Thyroid gland (tissue), 4 donors: Measurements from ENCODE around the gene FRMD4B. TPM values are rescaled to one million over a fixed set of nuclear protein-coding genes. Genes with fewer than 3 reads are reported as not detected.
A peak's percentile ranks its signal among the peaks of the same experiment; 100 is the strongest.

Source experiments
- DNase-seq, 2 donors: peaks; one replicate each; pipeline ENCODE4 v3.0.0-alpha.2; 2019
- H3K27ac ChIP-seq, 3 donors: fragments of 200-600 bp; sonication (generic); 1 replicate in 2 of 3; 2 replicates in 1 of 3; pipeline ENCODE4 v1.5.1; 2016 to 2019; ENCODE audit warnings: mild to moderate bottlenecking in 1 of 3, moderate library complexity in 1 of 3
- H3K27me3 ChIP-seq: fragments of 200-600 bp; sonication (generic); one replicate; pipeline ENCODE4 v1.5.1; 2019
- H3K36me3 ChIP-seq, 2 donors: fragments of 200-600 bp; sonication (generic); one replicate each; pipeline ENCODE4 v1.5.1; 2016 to 2019
- H3K4me1 ChIP-seq, 2 donors: fragments of 200-600 bp; sonication (generic); one replicate each; pipeline ENCODE4 v1.5.1; 2017 to 2019
- H3K4me3 ChIP-seq, 3 donors: fragments of 200-600 bp; sonication (generic); replicated peaks in 1 of 3; 1 replicate in 2 of 3; 2 replicates in 1 of 3; pipeline ENCODE4 v1.5.1; 2016; ENCODE audit warnings: mild to moderate bottlenecking in 1 of 3
- H3K9me3 ChIP-seq: fragments of 200-600 bp; sonication (generic); one replicate; pipeline ENCODE4 v1.5.1; 2017
- POLR2A ChIP-seq, 2 donors: fragments of 450-650 bp; IDR thresholded peaks; one replicate each; pipeline ENCODE4 v1.6.1; 2017; ENCODE audit warnings: antibody characterized with exemption in 2 of 2, mild to moderate bottlenecking in 2 of 2, moderate library complexity in 1 of 2
- WGBS, 2 donors: methylation state at CpG; one replicate each; pipeline ENCODE4 v1.1.5; 2017; 5-methylcytosine and 5-hydroxymethylcytosine counted together
- intact Hi-C: fragments of 100-400 bp; cut with DNase I; formaldehyde crosslinking; loops from one replicate; pipeline ENCODE4 v1.15.1; 2023
- total RNA-seq, 4 donors: library from RNA; depleted of rRNA; stranded (reverse); fragments of >200 nt; gene quantifications; one replicate each; pipeline ENCODE4 v1.2.3, GENCODE V29; 2016
- TF ChIP-seq, protein P1 (sequence below), 6 experiments: fragments of 200-600 bp in 3 of 6; fragments of 450-650 bp in 3 of 6; sonication (generic) in 3 of 6; IDR thresholded peaks; one replicate each; pipeline ENCODE4 v1.5.1; 2016 to 2019; ENCODE audit warnings: antibody characterized with exemption in 6 of 6, mild to moderate bottlenecking in 2 of 6, inconsistent platforms in 1 of 6, moderate library complexity in 1 of 6

Gene FRMD4B
- total RNA-seq, 4 donors from 2014 or later = 109 to 224 (median 161) TPM

- TF ChIP-seq, protein P1, sequence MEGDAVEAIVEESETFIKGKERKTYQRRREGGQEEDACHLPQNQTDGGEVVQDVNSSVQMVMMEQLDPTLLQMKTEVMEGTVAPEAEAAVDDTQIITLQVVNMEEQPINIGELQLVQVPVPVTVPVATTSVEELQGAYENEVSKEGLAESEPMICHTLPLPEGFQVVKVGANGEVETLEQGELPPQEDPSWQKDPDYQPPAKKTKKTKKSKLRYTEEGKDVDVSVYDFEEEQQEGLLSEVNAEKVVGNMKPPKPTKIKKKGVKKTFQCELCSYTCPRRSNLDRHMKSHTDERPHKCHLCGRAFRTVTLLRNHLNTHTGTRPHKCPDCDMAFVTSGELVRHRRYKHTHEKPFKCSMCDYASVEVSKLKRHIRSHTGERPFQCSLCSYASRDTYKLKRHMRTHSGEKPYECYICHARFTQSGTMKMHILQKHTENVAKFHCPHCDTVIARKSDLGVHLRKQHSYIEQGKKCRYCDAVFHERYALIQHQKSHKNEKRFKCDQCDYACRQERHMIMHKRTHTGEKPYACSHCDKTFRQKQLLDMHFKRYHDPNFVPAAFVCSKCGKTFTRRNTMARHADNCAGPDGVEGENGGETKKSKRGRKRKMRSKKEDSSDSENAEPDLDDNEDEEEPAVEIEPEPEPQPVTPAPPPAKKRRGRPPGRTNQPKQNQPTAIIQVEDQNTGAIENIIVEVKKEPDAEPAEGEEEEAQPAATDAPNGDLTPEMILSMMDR (IDR thresholded peaks at IDR 0.05) = no peak
- no peak for TF ChIP-seq POLR2A (IDR thresholded peaks at IDR 0.05)
- H3K9me3 ChIP-seq = no peaks in the 10 kb centered on the region
- H3K27ac ChIP-seq = peak overlapping the region; percentile 4 to 61 (median 10)
- WGBS, 2 donors = 52% methylated on average over 17 of the region's 17 CpGs
- H3K36me3 ChIP-seq = no peaks in the 10 kb centered on the region
- H3K4me3 ChIP-seq = no peak overlapping the region
- H3K27me3 ChIP-seq = no peaks in the 10 kb centered on the region
- intact Hi-C loops = no loop called here
- DNase-seq = peak; percentile 85 to 90
- H3K4me1 ChIP-seq = peaks cover 10 to 27% of the 10 kb centered on the region in 2 donors
These were observed 15.6 kb downstream of the FRMD4B start for GRCh38 chr3:69370156-69370883.

GRCh38 chr3:69368129-69368741 lies 17.7 kb downstream of the FRMD4B start:
- H3K27ac ChIP-seq = peak overlapping the region in 2 of 3 donors; percentile 42 to 61
- H3K4me1 ChIP-seq = peaks cover 10 to 28% of the 10 kb centered on the region in 2 donors
- 73 to 81% methylated on average over 5 of the region's 5 CpGs for WGBS, 2 donors
- no peaks in the 10 kb centered on the region for H3K27me3 ChIP-seq
- TF ChIP-seq POLR2A (IDR thresholded peaks at IDR 0.05) = peak in 1 of 2 donors; percentile 25
- TF ChIP-seq, protein P1 (IDR thresholded peaks at IDR 0.05) = no peak
- intact Hi-C loops = no loop called here
- no peak overlapping the region for H3K4me3 ChIP-seq
- no peaks in the 10 kb centered on the region for H3K9me3 ChIP-seq
- no peak for DNase-seq
- H3K36me3 ChIP-seq = no peaks in the 10 kb centered on the region

DNA sequence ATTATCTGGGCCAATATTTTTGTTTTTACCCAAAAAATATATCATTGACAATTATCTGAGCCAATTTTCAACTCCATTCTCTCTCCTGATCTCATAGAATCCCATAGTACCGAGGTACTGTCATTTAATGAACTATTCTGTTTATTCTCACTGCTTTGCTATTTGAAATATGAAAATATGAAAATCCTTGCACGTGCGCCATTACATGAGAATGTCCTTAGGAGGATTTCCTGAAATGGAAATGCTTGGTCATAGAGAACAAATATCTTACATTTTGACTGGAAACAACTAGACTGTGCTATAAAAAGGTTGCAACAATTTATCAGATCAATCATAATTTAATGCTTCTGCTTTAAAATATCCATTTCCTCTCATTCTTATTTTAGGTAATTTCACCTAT lies 18.3 kb downstream of the FRMD4B start:
- Histone ChIP-seq H3K4me1 (peaks cover 10 to 28% of the 10 kb centered on the region in 2 donors), H3K4me3 (no peak overlapping the region), H3K9me3 (no peaks in the 10 kb centered on the region), H3K27ac (no peak overlapping the region), H3K27me3 (no peaks in the 10 kb centered on the region), H3K36me3 (no peaks in the 10 kb centered on the region)
- no peak for DNase-seq
- TF ChIP-seq, protein P1 (IDR thresholded peaks at IDR 0.05) = no peak
- TF ChIP-seq POLR2A (IDR thresholded peaks at IDR 0.05) = no peak
- intact Hi-C loops = no loop called here
- 91% methylated on average over 3 of the region's 3 CpGs for WGBS, 2 donors

DNA sequence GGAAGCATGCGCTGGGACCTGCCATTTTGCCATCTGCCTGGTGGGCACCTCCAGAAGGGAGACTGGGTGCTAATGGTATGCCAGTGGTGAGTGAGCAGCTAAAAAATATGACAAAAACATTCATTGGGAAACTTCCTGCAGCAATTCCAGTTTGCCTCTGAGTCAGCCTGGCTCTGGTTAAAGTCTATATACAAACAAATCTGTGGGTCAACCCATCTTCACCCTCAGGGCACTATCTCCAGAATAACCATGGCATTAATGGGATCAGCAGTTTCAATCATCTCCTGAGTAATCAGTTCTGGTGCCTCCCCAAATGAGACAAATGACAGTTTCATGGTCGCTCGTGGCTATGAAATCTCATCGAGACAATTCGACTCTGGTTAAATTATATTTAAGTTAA lies 21.5 kb downstream of the FRMD4B start:
- DNase-seq = no peak
- WGBS, 2 donors = 91% methylated on average over 5 of the region's 5 CpGs
- Histone ChIP-seq H3K4me1 (peaks cover 7 to 15% of the 10 kb centered on the region in 2 donors), H3K36me3 (no peaks in the 10 kb centered on the region), H3K27ac (peak overlapping the region in 1 of 3 donors; percentile 23), H3K4me3 (no peak overlapping the region), H3K27me3 (no peaks in the 10 kb centered on the region), H3K9me3 (no peaks in the 10 kb centered on the region)
- TF ChIP-seq POLR2A (IDR thresholded peaks at IDR 0.05) = no peak
- TF ChIP-seq, protein P1 (IDR thresholded peaks at IDR 0.05) = no peak
- intact Hi-C loops = no loop called here

DNA sequence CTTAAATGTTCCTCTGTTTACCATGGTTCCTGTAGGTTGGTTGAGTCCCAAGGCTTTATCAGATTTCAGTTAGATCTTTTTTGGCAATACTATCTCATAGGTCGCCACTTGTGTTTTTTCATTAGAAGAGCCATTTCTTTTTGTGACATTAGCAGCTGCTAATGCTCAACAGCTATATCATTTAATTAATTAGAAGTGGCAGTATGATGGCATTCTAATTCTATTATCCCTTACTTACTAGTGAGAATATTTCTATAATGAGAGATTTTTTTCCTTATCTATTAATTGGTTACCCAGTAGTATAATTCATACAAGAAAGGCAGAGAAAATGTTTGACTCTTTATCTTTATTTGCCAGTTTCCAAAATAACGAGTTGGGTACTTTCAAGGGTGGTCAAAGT lies 25.2 kb downstream of the FRMD4B start:
- peaks cover 10 to 11% of the 10 kb centered on the region in 2 donors for H3K4me1 ChIP-seq
- H3K4me3 ChIP-seq = no peak overlapping the region
- 90 to 94% methylated on average over 2 of the region's 2 CpGs for WGBS, 2 donors
- no peaks in the 10 kb centered on the region for H3K9me3 ChIP-seq
- H3K36me3 ChIP-seq = no peaks in the 10 kb centered on the region
- H3K27me3 ChIP-seq = no peaks in the 10 kb centered on the region
- TF ChIP-seq, protein P1 (IDR thresholded peaks at IDR 0.05) = no peak
- no peak for TF ChIP-seq POLR2A (IDR thresholded peaks at IDR 0.05)
- DNase-seq = no peak
- intact Hi-C loops = no loop called here
- H3K27ac ChIP-seq = peak overlapping the region in 1 of 3 donors; percentile 14
